COLO829 (cell line): Measurements from ENCODE around the gene ZNF546.
A peak's percentile ranks its signal among the peaks of the same experiment; 100 is the strongest.
"Not testable (repeated sequence)": the region's sequence is repeated elsewhere in the genome, so short reads cannot be mapped to it uniquely, and the experiment has no call there.

Experiments used
- DNase-seq: peaks from one replicate; pipeline ENCODE4 v3.0.0; 2012; ENCODE audit warnings: low spot score

ZNF546 gene

GRCh38 chr19:39986643-39987042 lies 10.2 kb upstream of the ZNF546 start:
- no peak for DNase-seq

- DNase-seq: no peak
These were observed 9.7 kb upstream of the ZNF546 start for GRCh38 chr19:39987167-39987566.

- no peak for DNase-seq
These were observed 9.3 kb upstream of the ZNF546 start for GRCh38 chr19:39987596-39987995.

GRCh38 chr19:39993605-39994004 lies 3.3 kb upstream of the ZNF546 start:
- no peak for DNase-seq

GRCh38 chr19:39994361-39994760 lies 2.5 kb upstream of the ZNF546 start:
- no peak for DNase-seq

- no peak for DNase-seq
These were observed 1.1 kb upstream of the ZNF546 start for GRCh38 chr19:39995794-39996193.

GRCh38 chr19:39996218-39996810 lies 546 bp upstream of the ZNF546 start:
- peak; percentile 32 for DNase-seq

- no peak for DNase-seq
These were observed 867 bp downstream of the ZNF546 start for GRCh38 chr19:39997638-39998216.

- no peak for DNase-seq
These were observed 1.6 kb downstream of the ZNF546 start for GRCh38 chr19:39998501-39998900.

GRCh38 chr19:40005691-40006272 lies 8.9 kb downstream of the ZNF546 start:
- no peak for DNase-seq

GRCh38 chr19:40006273-40006691 lies 9.4 kb downstream of the ZNF546 start:
- DNase-seq: no peak

- DNase-seq: no peak
These were observed 12.8 kb downstream of the ZNF546 start for GRCh38 chr19:40009674-40010073.

GRCh38 chr19:40013991-40014390 lies 17.1 kb downstream of the ZNF546 start:
- no peak for DNase-seq

GRCh38 chr19:40023969-40024368 lies 27.1 kb downstream of the ZNF546 start:
- no peak for DNase-seq

GRCh38 chr19:40025938-40026596 lies 29.2 kb downstream of the ZNF546 start:
- DNase-seq: no peak

GRCh38 chr19:40026597-40026970 lies 29.7 kb downstream of the ZNF546 start:
- no peak for DNase-seq

GRCh38 chr19:40033989-40034560 lies 37.2 kb downstream of the ZNF546 start:
- DNase-seq: no peak

GRCh38 chr19:40035996-40036395 lies 39.1 kb downstream of the ZNF546 start:
- no peak for DNase-seq

GRCh38 chr19:40038047-40038446 lies 41.2 kb downstream of the ZNF546 start:
- not testable (repeated sequence) for DNase-seq

GRCh38 chr19:40041718-40042117 lies 44.9 kb downstream of the ZNF546 start:
- not testable (repeated sequence) for DNase-seq

- DNase-seq: no peak
These were observed 56.6 kb downstream of the ZNF546 start for GRCh38 chr19:40053491-40053890.

- no peak for DNase-seq
These were observed 57.8 kb downstream of the ZNF546 start for GRCh38 chr19:40054632-40055031.

- no peak for DNase-seq
These were observed 58.2 kb downstream of the ZNF546 start for GRCh38 chr19:40055049-40055448.
